Stimulated activated memory B cell treated with anti-CD40 and anti-IgM and Interleukin-4, amounts not matched to agents 10 μg/mL and 1 μg/mL and 100 μg/mL, for 72 hours (primary cell): ENCODE data around the gene HBQ1.
A peak's percentile ranks its signal among the peaks of the same experiment; 100 is the strongest.
"Not testable (repeated sequence)": the region's sequence is repeated elsewhere in the genome, so short reads cannot be mapped to it uniquely, and the experiment has no call there.

ENCODE experiments used
- ATAC-seq: fragments of 150-1000 bp; cut with Tn5 transposase; 2 replicates; pipeline ENCODE4 v1.10.0; 2021
- H3K27ac Mint-ChIP-seq: one replicate; pipeline ENCODE4 v1.8.0; 2022; ENCODE audit warnings: mild to moderate bottlenecking, mixed read lengths
- H3K27me3 Mint-ChIP-seq: one replicate; pipeline ENCODE4 v1.8.0; 2022; ENCODE audit warnings: mixed read lengths
- H3K36me3 Mint-ChIP-seq: one replicate; pipeline ENCODE4 v1.8.0; 2022; ENCODE audit warnings: mixed read lengths
- H3K4me1 Mint-ChIP-seq: one replicate; pipeline ENCODE4 v1.8.0; 2022; ENCODE audit warnings: mixed read lengths
- H3K4me3 Mint-ChIP-seq: one replicate; pipeline ENCODE4 v1.8.0; 2022; ENCODE audit warnings: mild to moderate bottlenecking, moderate library complexity, mixed read lengths
- H3K9me3 Mint-ChIP-seq: one replicate; pipeline ENCODE4 v1.8.0; 2022; ENCODE audit warnings: mixed read lengths

The HBQ1 gene

DNA sequence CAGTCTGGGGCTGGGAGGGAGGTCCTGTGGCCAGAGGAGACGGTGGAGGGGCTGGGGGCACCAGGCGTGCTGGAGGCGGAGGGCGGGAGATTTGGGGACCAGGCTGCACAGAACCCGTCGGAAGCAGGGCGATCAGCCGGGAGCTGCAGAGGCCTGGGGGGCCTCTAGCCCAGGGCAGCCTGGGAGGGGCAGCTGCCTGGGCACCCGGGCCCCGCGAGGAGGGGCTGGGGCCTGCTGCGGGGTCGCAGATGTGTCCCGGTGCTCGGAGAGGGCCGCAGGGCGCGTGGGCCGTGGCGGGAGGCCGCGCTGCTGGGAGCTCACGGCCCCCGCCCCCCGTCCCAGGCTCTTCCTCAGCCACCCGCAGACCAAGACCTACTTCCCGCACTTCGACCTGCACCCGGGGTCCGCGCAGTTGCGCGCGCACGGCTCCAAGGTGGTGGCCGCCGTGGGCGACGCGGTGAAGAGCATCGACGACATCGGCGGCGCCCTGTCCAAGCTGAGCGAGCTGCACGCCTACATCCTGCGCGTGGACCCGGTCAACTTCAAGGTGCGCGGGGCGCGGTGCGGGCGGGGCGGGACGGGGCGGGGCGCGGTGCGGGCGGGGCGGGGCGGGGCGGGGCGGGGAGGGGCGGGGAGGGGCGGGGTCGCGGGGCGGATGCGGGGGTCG lies 26.6 kb upstream of the HBQ1 start:
- H3K9me3 Mint-ChIP-seq, H3K36me3 Mint-ChIP-seq, H3K27ac Mint-ChIP-seq, H3K4me3 Mint-ChIP-seq: not testable (repeated sequence)
- peak; percentile 17 for ATAC-seq
- H3K27me3 Mint-ChIP-seq = peaks cover 62% of the 10 kb centered on the region
- H3K4me1 Mint-ChIP-seq = peaks cover 16% of the 10 kb centered on the region

GRCh38 chr16:154217-155030 lies 25.8 kb upstream of the HBQ1 start:
- Mint-ChIP-seq H3K4me1 (peaks cover 16% of the 10 kb centered on the region), H3K36me3 (no peaks in the 10 kb centered on the region), H3K9me3 (no peaks in the 10 kb centered on the region), H3K27ac (no peak overlapping the region), H3K4me3 (peak overlapping the region; percentile 68), H3K27me3 (peaks cover 62% of the 10 kb centered on the region)
- ATAC-seq = peak; percentile 40

DNA sequence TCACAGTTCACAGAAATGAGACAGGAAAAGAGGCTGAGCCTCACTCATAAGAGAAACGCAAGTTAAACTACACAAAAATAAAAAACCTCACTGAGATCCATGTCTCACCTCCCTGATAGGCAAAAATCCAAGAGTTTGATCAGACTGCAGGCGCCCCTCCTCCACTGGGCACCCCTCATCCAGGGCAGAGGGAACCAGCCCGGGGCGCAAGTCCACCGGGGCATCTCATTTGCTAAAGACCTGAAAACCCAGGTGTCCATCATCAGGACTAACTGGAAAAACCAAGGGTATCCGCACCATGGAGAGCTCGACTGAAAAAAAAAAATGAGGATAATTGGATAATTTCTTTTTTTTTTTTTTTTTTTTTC lies 25.2 kb upstream of the HBQ1 start:
- no peak overlapping the region for H3K27ac Mint-ChIP-seq
- peaks cover 16% of the 10 kb centered on the region for H3K4me1 Mint-ChIP-seq
- peaks cover 61% of the 10 kb centered on the region for H3K27me3 Mint-ChIP-seq
- no peak overlapping the region for H3K4me3 Mint-ChIP-seq
- H3K36me3 Mint-ChIP-seq = no peaks in the 10 kb centered on the region
- no peaks in the 10 kb centered on the region for H3K9me3 Mint-ChIP-seq
- ATAC-seq = no peak

- ATAC-seq = no peak
- peaks cover 8% of the 10 kb centered on the region for H3K4me1 Mint-ChIP-seq
- no peaks in the 10 kb centered on the region for H3K9me3 Mint-ChIP-seq
- H3K27ac Mint-ChIP-seq = no peak overlapping the region
- H3K27me3 Mint-ChIP-seq = peaks cover 66% of the 10 kb centered on the region
- no peak overlapping the region for H3K4me3 Mint-ChIP-seq
- H3K36me3 Mint-ChIP-seq = no peaks in the 10 kb centered on the region
Measured at GRCh38 chr16:159136-159849, 21.0 kb upstream of the HBQ1 start.

- peaks cover 57% of the 10 kb centered on the region for H3K27me3 Mint-ChIP-seq
- not testable (repeated sequence) for H3K27ac Mint-ChIP-seq, H3K9me3 Mint-ChIP-seq, ATAC-seq, H3K4me1 Mint-ChIP-seq, H3K4me3 Mint-ChIP-seq, H3K36me3 Mint-ChIP-seq
Measured at GRCh38 chr16:160242-160641, 20.0 kb upstream of the HBQ1 start.

GRCh38 chr16:160691-161190 lies 19.5 kb upstream of the HBQ1 start:
- Mint-ChIP-seq H3K4me1 (peaks cover 7% of the 10 kb centered on the region), H3K27me3 (peaks cover 56% of the 10 kb centered on the region), H3K36me3 (no peaks in the 10 kb centered on the region), H3K9me3 (no peaks in the 10 kb centered on the region), H3K4me3 (no peak overlapping the region), H3K27ac (no peak overlapping the region)
- ATAC-seq = no peak

- no peak overlapping the region for H3K4me3 Mint-ChIP-seq
- H3K27me3 Mint-ChIP-seq = peaks cover 54% of the 10 kb centered on the region
- peaks cover 11% of the 10 kb centered on the region for H3K4me1 Mint-ChIP-seq
- no peak overlapping the region for H3K27ac Mint-ChIP-seq
- ATAC-seq = no peak
- H3K36me3 Mint-ChIP-seq = no peaks in the 10 kb centered on the region
- H3K9me3 Mint-ChIP-seq = no peaks in the 10 kb centered on the region
Measured at GRCh38 chr16:162271-162991, 17.8 kb upstream of the HBQ1 start.

DNA sequence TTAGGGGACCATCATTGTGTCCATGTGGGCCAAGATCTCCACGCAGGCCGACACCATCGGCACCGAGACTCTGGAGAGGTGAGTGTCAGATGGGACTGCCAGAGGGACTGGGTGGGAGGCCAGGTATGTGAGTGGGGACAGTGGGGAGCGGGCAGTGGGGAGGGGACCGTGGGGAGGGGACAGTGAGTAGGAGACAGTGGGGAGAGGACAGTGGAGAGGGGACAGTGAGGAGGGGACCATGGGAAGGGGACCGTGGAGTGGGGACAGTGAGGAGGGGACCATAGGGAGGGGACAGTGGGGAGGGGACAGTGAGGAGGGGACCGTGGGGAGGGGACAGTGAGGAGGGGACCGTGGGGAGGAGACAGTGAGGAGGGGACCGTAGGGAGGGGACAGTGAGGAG lies 17.1 kb upstream of the HBQ1 start:
- not testable (repeated sequence) for ATAC-seq, H3K4me3 Mint-ChIP-seq, H3K36me3 Mint-ChIP-seq, H3K27ac Mint-ChIP-seq, H3K9me3 Mint-ChIP-seq
- peaks cover 11% of the 10 kb centered on the region for H3K4me1 Mint-ChIP-seq
- peaks cover 54% of the 10 kb centered on the region for H3K27me3 Mint-ChIP-seq

GRCh38 chr16:163696-164095 lies 16.6 kb upstream of the HBQ1 start:
- ATAC-seq, H3K4me3 Mint-ChIP-seq, H3K27ac Mint-ChIP-seq, H3K9me3 Mint-ChIP-seq, H3K36me3 Mint-ChIP-seq: not testable (repeated sequence)
- H3K4me1 Mint-ChIP-seq = peaks cover 11% of the 10 kb centered on the region
- peaks cover 54% of the 10 kb centered on the region for H3K27me3 Mint-ChIP-seq

DNA sequence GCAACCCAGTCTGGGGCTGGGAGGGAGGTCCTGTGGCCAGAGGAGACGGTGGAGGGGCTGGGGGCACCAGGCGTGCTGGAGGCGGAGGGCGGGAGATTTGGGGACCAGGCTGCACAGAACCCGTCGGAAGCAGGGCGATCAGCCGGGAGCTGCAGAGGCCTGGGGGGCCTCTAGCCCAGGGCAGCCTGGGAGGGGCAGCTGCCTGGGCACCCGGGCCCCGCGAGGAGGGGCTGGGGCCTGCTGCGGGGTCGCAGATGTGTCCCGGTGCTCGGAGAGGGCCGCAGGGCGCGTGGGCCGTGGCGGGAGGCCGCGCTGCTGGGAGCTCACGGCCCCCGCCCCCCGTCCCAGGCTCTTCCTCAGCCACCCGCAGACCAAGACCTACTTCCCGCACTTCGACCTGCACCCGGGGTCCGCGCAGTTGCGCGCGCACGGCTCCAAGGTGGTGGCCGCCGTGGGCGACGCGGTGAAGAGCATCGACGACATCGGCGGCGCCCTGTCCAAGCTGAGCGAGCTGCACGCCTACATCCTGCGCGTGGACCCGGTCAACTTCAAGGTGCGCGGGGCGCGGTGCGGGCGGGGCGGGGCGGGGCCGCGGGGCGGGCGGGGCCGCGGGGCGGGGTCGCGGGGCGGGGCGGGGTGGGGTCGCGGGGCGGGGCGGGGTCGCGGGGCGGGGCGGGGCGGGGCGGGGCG lies 16.0 kb upstream of the HBQ1 start:
- H3K9me3 Mint-ChIP-seq = not testable (repeated sequence)

GRCh38 chr16:164827-165538 lies 15.3 kb upstream of the HBQ1 start:
- Mint-ChIP-seq H3K27ac (no peak overlapping the region), H3K9me3 (no peaks in the 10 kb centered on the region), H3K4me1 (peaks cover 11% of the 10 kb centered on the region), H3K27me3 (peaks cover 54% of the 10 kb centered on the region), H3K36me3 (no peaks in the 10 kb centered on the region), H3K4me3 (peak overlapping the region; percentile 44)
- ATAC-seq = no peak

More for the DNA sequence above, 16.0 kb upstream of the HBQ1 start:
- H3K27ac Mint-ChIP-seq, H3K36me3 Mint-ChIP-seq, H3K4me3 Mint-ChIP-seq: not testable (repeated sequence)
- Mint-ChIP-seq H3K4me1 (peaks cover 11% of the 10 kb centered on the region), H3K27me3 (peaks cover 54% of the 10 kb centered on the region)
- peak; percentile 49 for ATAC-seq

- Mint-ChIP-seq H3K4me3 (peak within 1 kb of the TSS; percentile 44), H3K9me3 (no peaks in the 10 kb centered on the region), H3K36me3 (no peaks in the 10 kb centered on the region), H3K27ac (no peak within 1 kb of the TSS), H3K4me1 (peaks cover 11% of the 10 kb centered on the region), H3K27me3 (peaks cover 62% of the 10 kb centered on the region)
- ATAC-seq = no peak
Measured at GRCh38 chr16:165539-166374, 14.5 kb upstream of the HBQ1 start, which contains the start of gene HBM. HBM (plus strand) TSS chr16:165978; CDS start chr16:165998, 20 bp downstream.

GRCh38 chr16:166375-167121 lies 13.7 kb upstream of the HBQ1 start:
- H3K27ac Mint-ChIP-seq = no peak overlapping the region
- no peaks in the 10 kb centered on the region for H3K36me3 Mint-ChIP-seq
- H3K4me3 Mint-ChIP-seq = no peak overlapping the region
- ATAC-seq = no peak
- no peaks in the 10 kb centered on the region for H3K9me3 Mint-ChIP-seq
- H3K27me3 Mint-ChIP-seq = peaks cover 62% of the 10 kb centered on the region
- peaks cover 12% of the 10 kb centered on the region for H3K4me1 Mint-ChIP-seq
